T47D (cell line): ENCODE data around the gene NEXMIF.
A peak's percentile ranks its signal among the peaks of the same experiment; 100 is the strongest.
"Not testable (repeated sequence)": the region's sequence is repeated elsewhere in the genome, so short reads cannot be mapped to it uniquely, and the experiment has no call there.

ENCODE experiments used
- DNase-seq, 2 experiments: peaks; one replicate each; pipeline versions ENCODE4 v3.0.0 to v3.0.0-alpha.2; 2011 to 2012; ENCODE audit warnings: low read depth in 1 of 2, low spot score in 1 of 2
- JUND ChIP-seq: IDR thresholded peaks from 2 replicates; pipeline ENCODE4 v1.6.1; 2012; ENCODE audit warnings: low read depth
- in situ Hi-C: cut with HindIII; loops from 2 replicates; pipeline ENCODE4 v1.10.0; 2016; ENCODE audit warnings: low sequenced_read_pairs, low pct_unique_long_range_greater_than_20kb

NEXMIF gene

GRCh38 chrX:74925225-74926088, at the start of gene NEXMIF:
TSS of gene NEXMIF (minus strand) at chrX:74925452.
- in situ Hi-C loops = no loop called here
- TF ChIP-seq JUND = no peak
- DNase-seq = peak; percentile 39 to 42

DNA sequence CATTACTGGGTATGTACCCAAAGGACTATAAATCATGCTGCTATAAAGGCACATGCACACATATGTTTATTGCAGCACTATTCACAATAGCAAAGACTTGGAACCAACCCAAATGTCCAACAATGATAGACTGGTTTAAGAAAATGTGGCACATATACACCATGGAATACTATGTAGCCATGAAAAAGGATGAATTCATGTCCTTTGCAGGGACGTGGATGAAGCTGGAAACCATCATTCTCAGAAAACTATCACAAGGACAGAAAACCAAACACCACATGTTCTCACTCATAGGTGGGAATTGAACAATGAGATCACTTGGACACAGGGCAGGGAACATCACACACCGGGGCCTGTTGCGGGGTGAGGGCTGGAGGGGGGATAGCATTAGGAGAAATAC, 36.7 kb upstream of the NEXMIF start:
- DNase-seq, in situ Hi-C loops: not testable (repeated sequence)

DNA sequence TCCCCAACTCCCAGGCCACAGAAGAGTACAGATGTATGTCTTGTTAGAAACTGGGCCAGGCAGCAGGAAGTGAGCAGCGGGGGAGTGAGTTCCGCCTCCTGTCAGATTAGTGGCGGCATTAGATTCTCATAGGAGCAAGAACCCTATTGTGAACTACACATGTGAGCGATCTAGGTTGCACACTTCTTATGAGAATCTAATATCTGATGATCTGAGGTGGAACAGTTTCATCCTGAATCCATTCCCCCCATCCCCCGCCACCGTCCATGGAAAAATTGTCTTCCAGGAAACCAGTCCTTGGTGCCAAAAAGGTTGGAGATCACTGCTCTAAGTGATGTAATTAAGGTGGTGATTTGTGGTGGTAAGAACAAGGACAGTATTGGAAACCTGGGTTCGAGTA, 24.5 kb upstream of the NEXMIF start:
- in situ Hi-C loops = no loop called here
- TF ChIP-seq JUND = no peak
- DNase-seq = no peak

DNA sequence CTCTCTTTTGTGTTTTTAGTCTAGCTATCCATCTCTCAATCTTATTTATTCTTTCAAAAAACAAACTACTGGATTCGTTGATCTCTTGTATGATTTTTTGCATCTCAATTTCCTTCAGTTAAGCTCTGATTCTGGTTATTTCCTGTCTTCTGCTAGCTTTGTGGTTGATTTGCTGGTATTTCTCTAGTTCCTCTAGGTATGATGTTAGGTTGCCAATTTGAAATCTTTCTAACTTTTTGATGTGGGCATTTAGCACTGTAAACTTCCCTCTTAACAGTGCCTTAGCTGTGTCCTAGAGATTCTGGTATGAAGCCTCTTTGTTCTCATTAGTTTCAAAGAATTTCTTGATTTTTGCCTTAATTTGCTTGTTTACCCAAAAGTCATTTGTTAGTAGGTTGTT, 15.2 kb upstream of the NEXMIF start:
- DNase-seq = no peak
- in situ Hi-C loops = no loop called here
- no peak for TF ChIP-seq JUND

DNA sequence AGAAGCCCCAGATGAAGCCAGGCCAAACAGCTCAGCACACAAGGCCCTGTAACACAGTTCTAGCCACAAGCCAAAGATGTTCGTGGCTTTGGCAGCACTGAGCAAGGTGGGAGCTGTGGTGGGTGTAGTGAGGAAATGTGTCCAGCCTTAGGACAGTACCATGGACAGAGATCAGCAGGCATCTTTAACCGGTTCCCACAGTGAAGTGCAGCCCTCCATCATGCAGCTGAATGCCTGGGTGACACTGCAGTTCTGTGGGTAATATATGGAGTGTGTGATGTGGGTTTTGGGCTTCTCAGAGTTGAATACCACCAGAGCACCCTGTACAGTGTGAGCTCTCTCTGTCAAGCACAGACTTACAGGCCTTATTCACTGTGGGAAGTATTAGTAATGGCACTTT, 6.0 kb upstream of the NEXMIF start:
- in situ Hi-C loops = no loop called here
- peak in 1 of 2 experiments; percentile 21 for DNase-seq
- TF ChIP-seq JUND = no peak

DNA sequence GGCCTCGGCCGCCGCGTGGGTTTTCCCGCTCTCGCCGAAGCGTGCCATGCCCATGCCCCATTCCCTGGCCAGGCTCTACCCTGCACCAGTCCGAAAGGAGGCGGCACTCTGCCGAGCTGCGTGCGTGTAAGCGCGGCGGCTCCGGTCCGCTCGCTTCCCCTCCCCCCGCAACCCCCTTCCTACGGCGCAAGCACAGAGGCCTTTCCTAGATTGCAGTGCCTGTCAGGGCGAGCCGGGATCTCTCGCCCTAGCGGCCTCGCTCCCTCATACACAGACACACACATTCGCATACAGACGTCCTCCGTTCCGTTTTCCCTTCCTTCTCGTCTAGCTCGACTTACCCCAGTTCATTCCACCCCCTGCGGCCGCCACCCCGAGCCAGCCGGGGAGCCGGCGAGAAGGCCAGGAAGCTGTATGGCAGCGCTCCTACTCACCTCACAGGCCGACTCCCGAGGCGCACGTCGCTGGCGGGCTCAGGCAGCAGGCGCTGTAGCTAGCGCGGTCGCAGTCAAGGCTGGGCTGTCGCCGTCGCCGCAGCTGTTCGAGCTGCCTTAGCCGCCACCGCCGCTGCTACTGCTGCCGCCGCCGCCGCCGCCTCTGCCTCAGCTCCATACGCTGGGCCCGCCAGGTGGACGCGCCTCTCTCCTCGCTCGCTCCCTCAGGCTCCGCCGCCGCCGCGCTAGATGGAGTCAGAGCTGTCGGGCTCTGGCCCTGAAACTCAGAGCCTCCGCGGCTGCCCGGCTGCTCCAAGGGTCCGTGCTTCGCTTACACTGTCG, 615 bp downstream of the NEXMIF start:
- in situ Hi-C loops = no loop called here
- DNase-seq = peak; percentile 29 to 33
- TF ChIP-seq JUND = no peak

DNA sequence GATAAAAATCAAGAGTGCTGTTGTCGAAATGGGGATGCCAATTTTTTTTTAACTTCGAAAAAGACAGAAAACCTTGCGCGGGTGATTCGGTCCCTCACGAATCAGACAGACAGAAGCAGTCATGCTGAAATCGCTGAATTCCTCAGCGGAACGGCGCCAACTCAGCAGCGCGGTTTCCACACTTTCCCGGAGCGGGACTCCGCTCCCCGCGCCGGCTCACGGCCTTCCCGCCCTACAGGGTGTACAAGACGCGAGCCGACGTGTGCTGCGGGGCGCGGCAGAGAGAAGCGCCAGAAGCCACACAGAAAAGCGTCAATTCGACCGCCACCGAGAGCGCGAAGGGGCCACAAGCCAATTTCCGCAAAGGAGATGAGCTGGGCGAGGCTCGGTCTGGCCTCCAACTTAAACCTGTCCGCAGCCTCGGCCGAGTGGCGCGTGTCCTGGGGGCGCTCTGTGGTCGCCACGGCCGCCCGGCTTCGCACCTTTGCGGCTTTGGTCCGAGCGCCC, 1.3 kb downstream of the NEXMIF start:
- no peak for TF ChIP-seq JUND
- DNase-seq = no peak
- in situ Hi-C loops = no loop called here

GRCh38 chrX:74922922-74923543, 2.2 kb downstream of the NEXMIF start:
- no peak for TF ChIP-seq JUND
- no peak for DNase-seq
- in situ Hi-C loops = no loop called here

- no peak for TF ChIP-seq JUND
- no peak for DNase-seq
- in situ Hi-C loops = no loop called here
Measured at GRCh38 chrX:74911494-74911893, 13.8 kb downstream of the NEXMIF start.

DNA sequence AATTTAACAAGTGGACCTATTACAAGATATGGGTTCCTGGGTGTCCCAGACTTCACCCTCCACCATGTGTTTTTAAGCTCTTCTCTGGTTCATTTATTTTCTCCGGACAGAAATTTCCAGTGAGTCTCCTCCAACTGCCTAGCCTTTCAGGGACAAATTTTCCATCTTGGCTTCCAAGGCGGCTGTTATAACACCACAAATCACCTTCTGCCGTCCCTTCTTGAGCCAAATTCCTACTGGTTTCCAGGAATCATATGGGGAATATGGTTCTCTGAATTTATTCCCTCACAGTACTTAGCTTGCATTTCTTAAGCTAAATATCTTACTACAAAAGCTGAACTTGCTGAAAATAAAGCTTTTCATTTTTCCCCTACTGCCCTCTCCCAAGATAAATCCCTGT, 18.8 kb downstream of the NEXMIF start:
- no peak for DNase-seq
- in situ Hi-C loops = no loop called here
- TF ChIP-seq JUND = no peak

DNA sequence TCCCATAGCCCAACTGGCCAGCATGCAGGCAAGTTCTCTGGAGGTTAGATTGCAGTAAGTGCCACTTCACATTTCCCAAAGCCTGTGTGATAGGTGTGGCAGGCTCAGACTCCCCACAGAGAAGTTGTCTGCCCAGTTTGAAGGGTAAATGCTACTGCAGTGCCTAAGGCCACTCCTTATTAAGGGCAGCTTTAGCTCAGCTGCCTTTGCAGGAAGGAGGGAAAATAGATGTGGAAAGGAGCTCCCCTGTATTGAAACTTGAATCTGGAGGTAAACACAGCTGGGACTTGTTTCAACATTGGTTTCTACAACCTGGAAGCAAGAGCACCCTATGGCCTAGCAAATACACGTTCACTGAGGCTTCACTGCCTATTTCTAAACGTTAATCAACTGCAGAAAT, 22.4 kb downstream of the NEXMIF start:
- in situ Hi-C loops = no loop called here
- peak in 1 of 2 experiments; percentile 77 for DNase-seq
- TF ChIP-seq JUND = no peak

- in situ Hi-C loops = no loop called here
- TF ChIP-seq JUND = no peak
- no peak for DNase-seq
Measured at GRCh38 chrX:74892561-74892960, 32.7 kb downstream of the NEXMIF start.

DNA sequence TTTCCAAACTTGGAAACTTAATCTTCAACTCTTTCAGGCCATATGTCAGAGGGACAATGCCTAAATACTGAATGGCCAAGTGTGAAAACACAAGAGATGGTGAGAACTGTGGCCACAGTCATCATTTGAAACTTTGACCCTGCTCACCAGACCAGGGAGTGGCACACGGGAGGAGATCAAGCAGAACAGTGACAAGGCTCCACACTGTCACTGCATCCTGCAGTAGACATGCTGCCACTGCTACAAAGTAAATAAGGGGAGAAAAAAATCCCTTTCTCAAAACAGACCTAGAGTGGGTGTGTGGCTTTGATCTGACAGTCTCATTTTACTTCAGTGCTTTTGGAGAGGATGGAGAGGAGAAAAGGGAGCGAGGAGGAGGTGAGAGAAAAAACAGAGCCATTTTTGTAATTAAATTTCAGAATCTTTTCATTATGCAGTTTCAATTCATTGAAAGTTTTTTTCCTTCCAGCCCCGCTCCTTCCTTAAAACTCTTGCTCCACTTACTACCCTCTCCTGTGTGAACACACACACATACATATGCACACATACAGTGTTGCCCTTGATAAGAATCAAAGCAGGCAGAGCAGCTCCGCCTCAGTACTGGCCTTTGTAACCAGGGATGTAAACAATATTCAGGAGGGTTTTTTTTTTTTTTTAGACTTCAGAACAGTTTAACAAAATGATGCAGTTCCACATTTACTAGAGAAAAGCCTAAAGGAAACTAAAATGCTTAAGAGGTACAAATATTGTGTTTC, 34.4 kb downstream of the NEXMIF start:
- TF ChIP-seq JUND = no peak
- in situ Hi-C loops = no loop called here
- peak in 1 of 2 experiments; percentile 1 for DNase-seq

- DNase-seq, in situ Hi-C loops: not testable (repeated sequence)
Measured at GRCh38 chrX:74882383-74882782, 42.9 kb downstream of the NEXMIF start.
